Right ventricle myocardium superior (tissue), 1 donor: ENCODE results near the gene RBMS2. TPM values are rescaled to one million over a fixed set of nuclear protein-coding genes. Genes with fewer than 3 reads are reported as not detected.
A peak's percentile ranks its signal among the peaks of the same experiment; 100 is the strongest.

Experiments used
- ATAC-seq: fragments of 200-7000 bp; cut with Tn5 transposase; one replicate; pipeline ENCODE4 v1.9.1; 2020; ENCODE audit warnings: mild to moderate bottlenecking; ENCODE audit not compliant: poor library complexity
- DNase-seq: peaks from one replicate; pipeline ENCODE4 v3.0.0-alpha.2; 2020
- intact Hi-C: fragments of 100-400 bp; cut with DNase I; formaldehyde crosslinking; loops from one replicate; pipeline ENCODE4 v1.11.2; 2022
- total RNA-seq: library from RNA; stranded (reverse); fragmentation: NEBNext Ultra II Directional; extraction: Animal tissue kit (Norgen Biotek cat#: 25700); gene quantifications from one replicate; pipeline ENCODE4 v1.2.1, GENCODE V29; 2021
- donor health status: DM: no; HTN: yes; CAD: no; lungs with severe emphysema.

The RBMS2 gene
- total RNA-seq, 1 donor from 2014 or later: 25.0 TPM

DNA sequence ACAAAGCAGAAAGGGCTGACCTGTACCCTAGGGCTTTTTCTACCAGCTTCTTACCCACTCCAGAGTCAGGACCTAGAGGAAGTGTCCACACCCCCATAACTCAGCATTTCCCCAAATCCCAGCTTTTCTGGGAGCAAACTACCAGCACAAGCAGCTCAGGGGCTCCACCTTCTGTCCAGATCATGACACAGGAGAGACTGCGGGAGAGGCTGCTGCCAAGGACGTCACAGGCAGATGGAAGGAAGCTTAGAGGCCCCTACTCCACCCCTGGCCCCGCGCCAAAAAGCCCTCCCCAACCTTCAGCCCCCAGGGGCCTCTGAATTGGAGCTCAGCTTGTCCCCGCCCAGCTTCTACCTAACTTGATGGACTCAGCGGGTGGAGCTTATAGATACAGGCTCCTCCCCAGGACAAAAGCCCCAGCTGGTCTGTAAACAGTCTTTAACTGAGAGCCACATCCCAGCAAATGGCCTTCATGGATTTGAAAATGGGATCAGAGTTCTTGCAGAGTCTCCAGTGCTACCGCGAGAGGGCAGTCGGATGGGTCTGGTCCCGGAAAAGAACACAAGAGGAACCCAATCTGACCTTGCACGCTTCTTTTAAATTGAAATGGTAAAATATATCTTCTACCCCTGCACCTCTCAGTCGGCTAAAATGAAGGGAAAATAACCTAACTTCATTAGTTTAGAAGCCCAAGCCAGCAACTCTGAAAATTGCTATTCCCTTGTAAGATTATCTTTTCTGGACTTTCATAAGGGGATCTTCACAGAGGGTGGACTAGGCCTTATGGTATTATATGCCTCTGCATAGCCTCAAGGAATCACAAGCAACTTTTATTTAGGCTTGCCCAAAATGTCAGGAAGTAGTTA, 115.3 kb downstream of the RBMS2 start:
- ATAC-seq (peak; percentile 81), DNase-seq (peak; percentile 98)
- intact Hi-C loops: loop anchor here (10.0 kb wide), 1 partner anchor 122 kb away; no protein-coding TSS in a partner anchor

DNA sequence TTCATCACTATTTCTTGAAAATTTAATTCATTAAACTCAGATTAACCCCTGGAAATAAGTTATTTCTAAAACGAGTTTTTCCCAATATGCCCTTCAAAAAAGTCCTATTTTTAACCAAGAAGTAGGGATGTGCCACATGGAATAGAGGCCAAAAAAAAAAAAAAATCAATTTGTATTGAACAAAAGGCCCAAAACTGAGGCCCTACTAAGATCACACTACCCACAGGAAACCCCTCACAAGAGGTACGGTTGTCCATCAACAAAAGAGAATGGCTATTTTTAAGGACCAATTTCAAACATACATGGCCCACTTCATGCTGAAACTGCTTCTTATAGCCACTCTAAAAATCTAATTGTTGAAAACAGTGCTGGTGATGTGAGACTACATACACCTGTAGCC, 116.0 kb downstream of the RBMS2 start:
- ATAC-seq (no peak), DNase-seq (no peak)
- intact Hi-C loops: loop anchor here (10.0 kb wide), 1 partner anchor 123 kb away; no protein-coding TSS in a partner anchor

DNA sequence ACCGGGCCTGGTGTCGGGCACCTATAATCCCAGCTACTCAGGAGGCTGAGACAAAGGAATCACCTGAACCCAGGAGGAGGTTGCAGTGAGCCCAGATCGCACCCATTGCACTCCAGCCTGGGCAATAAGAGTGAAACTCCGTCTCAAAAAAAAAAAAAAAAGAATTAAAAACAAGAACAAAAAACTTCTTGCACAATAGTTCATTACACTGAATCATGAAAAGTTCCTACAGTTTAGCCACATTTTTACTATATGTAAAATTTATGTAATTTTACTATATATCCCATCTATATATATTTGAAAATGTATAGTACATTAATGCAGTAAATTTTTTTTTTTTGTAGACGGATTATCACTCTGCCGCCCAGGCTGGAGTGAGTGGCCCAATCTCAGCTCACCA, 119.6 kb downstream of the RBMS2 start:
- DNase-seq (no peak), ATAC-seq (no peak)
- intact Hi-C loops: no loop called here

DNA sequence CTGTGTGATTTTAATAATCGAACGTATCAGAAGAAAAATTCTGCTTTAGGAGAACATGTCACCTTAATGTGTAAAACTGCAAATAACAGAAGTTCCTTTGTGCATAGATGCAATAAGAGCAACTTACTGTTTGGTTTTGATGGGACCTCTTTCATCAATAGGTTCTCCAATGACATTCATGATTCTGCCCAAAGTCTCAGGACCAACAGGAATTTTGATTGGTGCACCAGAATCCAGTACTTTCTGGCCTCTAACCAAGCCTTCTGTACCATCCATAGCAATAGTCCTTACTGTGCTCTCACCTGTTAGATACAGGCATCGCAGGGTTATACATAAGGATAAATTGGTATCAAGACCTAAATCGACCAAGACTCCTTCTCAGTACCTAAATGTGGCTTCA, 123.0 kb downstream of the RBMS2 start:
- intact Hi-C loops: no loop called here
- DNase-seq: no peak
- ATAC-seq: no peak

DNA sequence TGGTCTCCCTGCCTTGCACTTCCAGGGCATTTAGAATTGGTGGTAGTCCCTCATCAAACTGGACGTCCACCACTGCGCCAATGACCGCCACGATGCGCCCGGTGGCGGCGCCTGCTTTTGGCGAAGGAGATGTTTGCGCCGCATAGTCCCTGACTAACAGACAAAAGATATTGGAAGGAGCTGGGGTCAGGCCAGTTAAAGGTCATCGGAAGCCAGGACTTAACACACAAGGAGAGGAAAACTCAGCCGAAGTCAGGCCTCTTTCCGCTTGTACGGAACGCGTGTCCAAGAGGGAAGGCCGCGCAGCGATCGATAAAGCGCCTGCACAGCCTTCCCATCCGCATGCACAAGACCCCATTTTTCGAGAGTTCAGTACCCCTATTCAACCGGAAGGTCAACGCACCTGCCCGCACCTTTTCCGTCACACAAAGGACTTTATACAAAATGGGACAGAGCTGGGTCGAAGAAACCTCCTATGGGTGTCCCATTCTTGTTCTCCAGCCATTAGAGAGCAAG, 123.6 kb downstream of the RBMS2 start:
- peak; percentile 26 for ATAC-seq

More for the DNA sequence above, 123.6 kb downstream of the RBMS2 start:
- peak; percentile 52 for DNase-seq
- intact Hi-C loops: no loop called here

Other genes with a start within 250 kb of the RBMS2 start
- 779 TPM for gene CS, start 221.5 kb upstream of the RBMS2 start, total RNA-seq
- 31.2 TPM for gene CNPY2, start 205.8 kb upstream of the RBMS2 start, total RNA-seq
- gene PAN2, start 187.8 kb upstream of the RBMS2 start, total RNA-seq: 38.6 TPM
- gene IL23A, start 182.9 kb upstream of the RBMS2 start, total RNA-seq: not detected
- 28.3 TPM for gene STAT2, start 161.7 kb upstream of the RBMS2 start, total RNA-seq
- not detected for gene APOF, start 159.0 kb upstream of the RBMS2 start, total RNA-seq
- gene TIMELESS, start 72.4 kb upstream of the RBMS2 start, total RNA-seq: 2.7 TPM
- gene MIP, start 67.2 kb upstream of the RBMS2 start, total RNA-seq: not detected
- 2.9 TPM for gene SPRYD4, start 53.2 kb upstream of the RBMS2 start, total RNA-seq
- gene GLS2, start 33.7 kb upstream of the RBMS2 start, total RNA-seq: 0.40 TPM
- 28.5 TPM for gene BAZ2A, start 108.5 kb downstream of the RBMS2 start, total RNA-seq
- 3,077 TPM for gene ATP5F1B, start 124.2 kb downstream of the RBMS2 start, total RNA-seq
- gene PTGES3, start 166.5 kb downstream of the RBMS2 start, total RNA-seq: 132 TPM
- 449 TPM for gene NACA, start 203.5 kb downstream of the RBMS2 start, total RNA-seq
- gene PRIM1, start 230.5 kb downstream of the RBMS2 start, total RNA-seq: 3.6 TPM
- gene HSD17B6, start 241.5 kb downstream of the RBMS2 start, total RNA-seq: 0.51 TPM